H9 (cell line): ENCODE measurements around the gene PARD3. TPM values are rescaled to one million over a fixed set of nuclear protein-coding genes. Genes with fewer than 3 reads are reported as not detected.

Source experiments
- DNase-seq: peaks from one replicate; pipeline ENCODE4 v3.0.0-alpha.2; 2017
- H2AFZ ChIP-seq: one replicate; pipeline ENCODE4 v1.6.1; 2013; ENCODE audit warnings: mild to moderate bottlenecking, low read length, control low read depth, moderate library complexity
- H2AK5ac ChIP-seq: 2 replicates; pipeline ENCODE4 v1.6.1; 2013; ENCODE audit warnings: low read length, control low read depth, mixed read lengths; ENCODE audit not compliant: insufficient read length
- H2BK120ac ChIP-seq: one replicate; pipeline ENCODE4 v1.6.1; 2013; ENCODE audit warnings: low read depth, mild to moderate bottlenecking, low read length, control low read depth, inconsistent platforms; ENCODE audit not compliant: poor library complexity, severe bottlenecking
- H2BK12ac ChIP-seq: 2 replicates; pipeline ENCODE4 v1.6.1; 2013; ENCODE audit warnings: low read length, control low read depth, mixed read lengths, low read depth; ENCODE audit not compliant: insufficient read length
- H2BK15ac ChIP-seq: 2 replicates; pipeline ENCODE4 v1.6.1; 2013; ENCODE audit warnings: low read depth, low read length, control low read depth
- H2BK20ac ChIP-seq: one replicate; pipeline ENCODE4 v1.6.1; 2013; ENCODE audit warnings: low read depth, mild to moderate bottlenecking, low read length, control low read depth, inconsistent platforms; ENCODE audit not compliant: poor library complexity, severe bottlenecking
- H2BK5ac ChIP-seq: 2 replicates; pipeline ENCODE4 v1.6.1; 2013; ENCODE audit warnings: low read length, control low read depth, mixed read lengths; ENCODE audit not compliant: insufficient read length
- H3K14ac ChIP-seq: 2 replicates; pipeline ENCODE4 v1.6.1; 2013; ENCODE audit warnings: low read length, control low read depth; ENCODE audit not compliant: insufficient read depth
- H3K18ac ChIP-seq: 2 replicates; pipeline ENCODE4 v1.6.1; 2013; ENCODE audit warnings: low read depth, mild to moderate bottlenecking, mixed read lengths, low read length, control low read depth; ENCODE audit not compliant: insufficient read length
- H3K23ac ChIP-seq: 2 replicates; pipeline ENCODE4 v1.6.1; 2013; ENCODE audit warnings: low read length, control low read depth, mixed read lengths, low read depth; ENCODE audit not compliant: insufficient read length
- H3K23me2 ChIP-seq: 2 replicates; pipeline ENCODE4 v1.6.1; 2013; ENCODE audit warnings: low read depth, mild to moderate bottlenecking, mixed read lengths, low read length, control low read depth; ENCODE audit not compliant: insufficient read length, poor library complexity, severe bottlenecking
- H3K27ac ChIP-seq: 2 replicates; pipeline ENCODE4 v1.5.1; 2013; ENCODE audit warnings: low read length, control low read depth, mixed read lengths, low read depth; ENCODE audit not compliant: insufficient read length
- H3K27me3 ChIP-seq: 2 replicates; pipeline ENCODE4 v1.6.1; 2013; ENCODE audit warnings: low read length, control low read depth, inconsistent platforms; ENCODE audit not compliant: insufficient read depth
- H3K4ac ChIP-seq: 2 replicates; pipeline ENCODE4 v1.6.1; 2013; ENCODE audit warnings: low read depth, mild to moderate bottlenecking, control low read depth, inconsistent platforms, low read length, moderate library complexity
- H3K4me1 ChIP-seq: 2 replicates; pipeline ENCODE4 v1.6.1; 2013; ENCODE audit warnings: low read length, control low read depth, inconsistent platforms; ENCODE audit not compliant: insufficient read depth
- H3K4me2 ChIP-seq: 2 replicates; pipeline ENCODE4 v1.6.1; 2013; ENCODE audit warnings: low read length, control low read depth, mixed read lengths; ENCODE audit not compliant: insufficient read length, insufficient read depth
- H3K56ac ChIP-seq: 2 replicates; pipeline ENCODE4 v1.6.1; 2013; ENCODE audit warnings: low read depth, mild to moderate bottlenecking, mixed read lengths, low read length, control low read depth; ENCODE audit not compliant: insufficient read length
- H3K79me1 ChIP-seq: 2 replicates; pipeline ENCODE4 v1.6.1; 2013; ENCODE audit warnings: low read depth, mild to moderate bottlenecking, moderate library complexity, low read length, control low read depth, inconsistent platforms; ENCODE audit not compliant: insufficient read depth, poor library complexity, severe bottlenecking
- H3K79me2 ChIP-seq: 2 replicates; pipeline ENCODE4 v1.6.1; 2013; ENCODE audit warnings: low read length, control low read depth, inconsistent platforms; ENCODE audit not compliant: insufficient read depth
- H3K9ac ChIP-seq: 2 replicates; pipeline ENCODE4 v1.6.1; 2013; ENCODE audit warnings: low read length, control low read depth, mixed read lengths; ENCODE audit not compliant: insufficient read length; ENCODE audit errors: extremely low read depth
- H3K9me3 ChIP-seq: one replicate; pipeline ENCODE4 v1.6.1; 2013; ENCODE audit warnings: low read depth, low read length, inconsistent platforms; ENCODE audit not compliant: control insufficient read depth
- H3T11ph ChIP-seq: one replicate; pipeline ENCODE4 v1.6.1; 2013; ENCODE audit warnings: mild to moderate bottlenecking, low read length, control low read depth, inconsistent platforms
- H4K20me1 ChIP-seq: one replicate; pipeline ENCODE4 v1.6.1; 2013; ENCODE audit not compliant: control insufficient read depth, insufficient read length, insufficient read depth
- H4K5ac ChIP-seq: 2 replicates; pipeline ENCODE4 v1.6.1; 2013; ENCODE audit warnings: low read depth, mild to moderate bottlenecking, mixed read lengths, low read length, control low read depth; ENCODE audit not compliant: insufficient read length
- H4K8ac ChIP-seq: replicated peaks from 2 replicates; pipeline ENCODE4 v1.6.1; 2013; ENCODE audit warnings: low read length, control low read depth, mixed read lengths, low read depth; ENCODE audit not compliant: insufficient read length
- H4K91ac ChIP-seq: 2 replicates; pipeline ENCODE4 v1.6.1; 2013; ENCODE audit warnings: low read depth, mild to moderate bottlenecking, moderate library complexity, mixed read lengths, low read length, control low read depth; ENCODE audit not compliant: insufficient read length
- H3K27ac Mint-ChIP-seq, 3 experiments: 2 replicates in 2 of 3; 3 replicates in 1 of 3; pipeline ENCODE4 v1.8.0; 2020 to 2021; ENCODE audit warnings: mixed read lengths in 3 of 3, mild to moderate bottlenecking in 1 of 3, moderate library complexity in 1 of 3
- H3K27me3 Mint-ChIP-seq: 2 replicates; pipeline ENCODE4 v1.8.0; 2021; ENCODE audit warnings: low read depth, mild to moderate bottlenecking, moderate library complexity, mixed read lengths
- H3K36me3 Mint-ChIP-seq, 3 experiments: 2 replicates in 2 of 3; 3 replicates in 1 of 3; pipeline ENCODE4 v1.8.0; 2020 to 2021; ENCODE audit warnings: low read depth in 3 of 3, mixed read lengths in 3 of 3; ENCODE audit not compliant: insufficient read depth in 1 of 3
- H3K4me1 Mint-ChIP-seq, 2 experiments: 2 replicates each; pipeline ENCODE4 v1.8.0; 2020; ENCODE audit warnings: mixed read lengths in 2 of 2
- H3K4me3 Mint-ChIP-seq, 2 experiments: 2 replicates in 1 of 2; 3 replicates in 1 of 2; pipeline ENCODE4 v1.8.0; 2020 to 2021; ENCODE audit warnings: mild to moderate bottlenecking in 2 of 2, mixed read lengths in 2 of 2, moderate library complexity in 1 of 2
- H3K9me3 Mint-ChIP-seq, 2 experiments: 2 replicates in 1 of 2; 3 replicates in 1 of 2; pipeline ENCODE4 v1.8.0; 2020; ENCODE audit warnings: mild to moderate bottlenecking in 2 of 2, mixed read lengths in 2 of 2, moderate library complexity in 1 of 2
- CTCF ChIP-seq: fragments of 200-600 bp; sonication (generic); conservative IDR thresholded peaks from 3 replicates; pipeline ENCODE4 v1.8.0; 2021; ENCODE audit warnings: antibody characterized with exemption, mild to moderate bottlenecking
- WGBS: extraction: QIAGEN DNeasy Blood & Tissue Kit; methylation state at CpG from one replicate; pipeline ENCODE4 v1.1.7; 2013; ENCODE audit warnings: missing lambda C conversion rate, low lambda C conversion rate, mixed read lengths; ENCODE audit not compliant: insufficient read length; ENCODE audit errors: extremely low coverage; 5-methylcytosine and 5-hydroxymethylcytosine counted together
- total RNA-seq: library from RNA; stranded (reverse); gene quantifications from 2 replicates; pipeline ENCODE4 v1.2.1, GENCODE V29; 2021

Gene PARD3
- total RNA-seq, 1 experiment from 2014 or later = 44.7 TPM

- H3K4me3 Mint-ChIP-seq = no peak overlapping the region
- Histone ChIP-seq H4K5ac (no peak overlapping the region), H3K23me2 (no peaks in the 10 kb centered on the region), H3K79me2 (no peaks in the 10 kb centered on the region), H3K4me1 (peaks cover 5% of the 10 kb centered on the region; the same call in 1 of the 2 replicates), H2AK5ac (no peak overlapping the region), H3K79me1 (no peaks in the 10 kb centered on the region), H3K9ac (no peak overlapping the region), H2BK12ac (no peak overlapping the region), H3K14ac (no peak overlapping the region), H3K27ac (no peak overlapping the region), H2BK20ac (no peak overlapping the region), H3K56ac (no peak overlapping the region), H2AFZ (no peak overlapping the region), H3K23ac (no peak overlapping the region), H4K91ac (no peak overlapping the region), H2BK15ac (no peak overlapping the region), H3K4me2 (no peak overlapping the region), H3K27me3 (no peaks in the 10 kb centered on the region), H2BK120ac (no peak overlapping the region), H4K20me1 (no peaks in the 10 kb centered on the region), H4K8ac (no peak overlapping the region), H3T11ph (no peak overlapping the region), H3K18ac (no peak overlapping the region), H3K4ac (no peak overlapping the region), H3K9me3 (no peaks in the 10 kb centered on the region), H2BK5ac (no peak overlapping the region)
- H3K4me1 Mint-ChIP-seq = peaks cover 15 to 19% of the 10 kb centered on the region in 2 experiments
- no peaks in the 10 kb centered on the region; the same call in 1 of the 2 replicates for H3K27me3 Mint-ChIP-seq
- peaks cover 0 to 2% of the 10 kb centered on the region in 2 experiments; a peak in 2 of 5 replicates for H3K9me3 Mint-ChIP-seq
- peaks cover 0 to 3% (median 0%) of the 10 kb centered on the region in 3 experiments; a peak in 3 of 7 replicates for H3K36me3 Mint-ChIP-seq
- WGBS = no CpG with 5 or more reads among the region's 7 CpGs
- no peak for DNase-seq
- H3K27ac Mint-ChIP-seq = no peak overlapping the region
- TF ChIP-seq CTCF = no peak
These were observed 708.7 kb downstream of the PARD3 start for GRCh38 chr10:34106356-34106885.
